Liver (tissue), 9 donors: ENCODE data around the gene BICRA. TPM values are rescaled to one million over a fixed set of nuclear protein-coding genes. Genes with fewer than 3 reads are reported as not detected.

Experiments used
- DNase-seq: peaks from one replicate; pipeline ENCODE4 v3.0.0-alpha.2; 2017; ENCODE audit warnings: low spot score
- H3K27ac ChIP-seq, 2 donors: one replicate each; pipeline ENCODE4 v1.7.0; 2013; ENCODE audit warnings: inconsistent platforms in 2 of 2, low read length in 2 of 2, control low read depth in 1 of 2, low read depth in 1 of 2, mild to moderate bottlenecking in 1 of 2
- H3K27me3 ChIP-seq, 4 donors: one replicate each; pipeline versions ENCODE4 v1.6.1 to v1.7.0; 2013; ENCODE audit warnings: low read length in 3 of 4, inconsistent platforms in 1 of 4, mild to moderate bottlenecking in 1 of 4, moderate library complexity in 1 of 4; ENCODE audit not compliant: control insufficient read depth in 4 of 4, insufficient read depth in 4 of 4
- H3K36me3 ChIP-seq, 4 donors: one replicate each; pipeline versions ENCODE4 v1.6.1 to v1.7.0; 2013; ENCODE audit warnings: low read length in 3 of 4, mild to moderate bottlenecking in 3 of 4, low read depth in 1 of 4, moderate library complexity in 1 of 4; ENCODE audit not compliant: control insufficient read depth in 4 of 4, insufficient read depth in 3 of 4
- H3K4me1 ChIP-seq, 4 donors: one replicate each; pipeline versions ENCODE4 v1.6.1 to v1.7.0; 2013; ENCODE audit warnings: low read length in 3 of 4, mild to moderate bottlenecking in 3 of 4, moderate library complexity in 1 of 4; ENCODE audit not compliant: control insufficient read depth in 4 of 4, insufficient read depth in 4 of 4
- H3K4me3 ChIP-seq, 3 donors: one replicate each; pipeline versions ENCODE4 v1.6.1 to v1.7.0; 2013; ENCODE audit warnings: low read length in 3 of 3, control low read depth in 1 of 3, low read depth in 1 of 3, mild to moderate bottlenecking in 1 of 3
- H3K9ac ChIP-seq, 2 donors: one replicate each; pipeline ENCODE4 v1.7.0; 2013; ENCODE audit warnings: low read length in 2 of 2, mild to moderate bottlenecking in 2 of 2, moderate library complexity in 2 of 2, control low read depth in 1 of 2, low read depth in 1 of 2
- H3K9me3 ChIP-seq, 4 donors: one replicate each; pipeline versions ENCODE4 v1.6.1 to v1.7.0; 2013; ENCODE audit warnings: low read length in 3 of 4; ENCODE audit not compliant: control insufficient read depth in 4 of 4
- CTCF ChIP-seq: fragments of 150-350 bp; IDR thresholded peaks from 2 replicates; pipeline ENCODE4 v1.5.1; 2017; ENCODE audit warnings: improper control_type of control experiment, low read depth, low read length; ENCODE audit not compliant: missing input control
- EGR1 ChIP-seq, 2 donors: IDR thresholded peaks; 2 replicates each; pipeline ENCODE4 v1.6.1; 2016 to 2018; ENCODE audit warnings: antibody characterized with exemption in 2 of 2, low read depth in 2 of 2
- FOXA1 ChIP-seq: IDR thresholded peaks from 2 replicates; pipeline ENCODE4 v1.6.1; 2016; ENCODE audit warnings: antibody characterized with exemption
- FOXA2 ChIP-seq: IDR thresholded peaks from 2 replicates; pipeline ENCODE4 v1.6.1; 2016; ENCODE audit warnings: antibody characterized with exemption
- GABPA ChIP-seq, 2 donors: IDR thresholded peaks in 1 of 2; conservative IDR thresholded peaks in 1 of 2; 2 replicates each; pipeline ENCODE4 v1.6.1; 2016; ENCODE audit warnings: antibody characterized with exemption in 2 of 2, mild to moderate bottlenecking in 1 of 2, moderate library complexity in 1 of 2
- HNF4G ChIP-seq: IDR thresholded peaks from 2 replicates; pipeline ENCODE4 v1.6.1; 2016; ENCODE audit warnings: antibody characterized with exemption
- JUND ChIP-seq, 2 donors: IDR thresholded peaks; 2 replicates each; pipeline ENCODE4 v1.6.1; 2016; ENCODE audit warnings: antibody characterized with exemption in 2 of 2
- MAX ChIP-seq: IDR thresholded peaks from 2 replicates; pipeline ENCODE4 v1.6.1; 2016; ENCODE audit warnings: antibody characterized with exemption
- NR2F2 ChIP-seq: IDR thresholded peaks from 2 replicates; pipeline ENCODE4 v1.6.1; 2016; ENCODE audit warnings: antibody characterized with exemption
- RAD21 ChIP-seq, 2 donors: IDR thresholded peaks; 2 replicates each; pipeline ENCODE4 v1.6.1; 2016; ENCODE audit warnings: antibody characterized with exemption in 2 of 2, mild to moderate bottlenecking in 2 of 2
- RXRA ChIP-seq, 2 donors: IDR thresholded peaks; 2 replicates each; pipeline ENCODE4 v1.6.1; 2017 to 2018; ENCODE audit warnings: antibody characterized with exemption in 2 of 2, mild to moderate bottlenecking in 1 of 2
- SP1 ChIP-seq: IDR thresholded peaks from 2 replicates; pipeline ENCODE4 v1.6.1; 2018; ENCODE audit warnings: antibody characterized with exemption, mild to moderate bottlenecking
- TAF1 ChIP-seq: conservative IDR thresholded peaks from 2 replicates; pipeline ENCODE4 v1.6.1; 2016; ENCODE audit warnings: antibody characterized with exemption, mild to moderate bottlenecking
- YY1 ChIP-seq: IDR thresholded peaks from 2 replicates; pipeline ENCODE4 v1.6.1; 2016; ENCODE audit warnings: antibody characterized with exemption, mild to moderate bottlenecking
- ZBTB33 ChIP-seq: IDR thresholded peaks from 2 replicates; pipeline ENCODE4 v1.6.1; 2016; ENCODE audit warnings: antibody characterized with exemption
- WGBS: extraction: QIAGEN DNeasy Blood & Tissue Kit; methylation state at CpG from one replicate; pipeline ENCODE4 v1.1.7; 2013; 5-methylcytosine and 5-hydroxymethylcytosine counted together
- polyA plus RNA-seq, 2 donors: library from polyadenylated mRNA; stranded (reverse) in 1 of 2; unstranded in 1 of 2; fragments of 200-250 nt in 1 of 2; fragments of >200 nt in 1 of 2; fragmentation: Nextera tagmentation in 1 of 2; extraction: Ambion mirVana in 1 of 2; gene quantifications; one replicate each; pipeline versions ENCODE4 v1.2.1 to v1.2.3, GENCODE V29; 2013 to 2015
- total RNA-seq, 2 donors: library from RNA; depleted of rRNA; stranded (reverse); fragments of >200 nt; gene quantifications; one replicate each; pipeline ENCODE4 v1.2.3, GENCODE V29; 2014
- TF ChIP-seq, protein P1 (sequence below): IDR thresholded peaks from 2 replicates; pipeline ENCODE4 v1.6.1; 2016; ENCODE audit warnings: antibody characterized with exemption
- donor health status: healthy.
- donor health status: healthy.
- donor health status: healthy.
- donor health status: healthy.
- donor health status: healthy.

Gene BICRA
- total and polyA plus RNA-seq, 4 donors, result 0.63 to 8.9 (median 3.0) TPM

GRCh38 chr19:47686679-47687450, 77.9 kb downstream of the BICRA start:
- no peak overlapping the region for H3K27ac ChIP-seq
- no peak overlapping the region for H3K4me3 ChIP-seq
- TF ChIP-seq FOXA1 (no peak), JUND (IDR thresholded peaks at IDR 0.05) (no peak)
- DNase-seq, result no peak
- peaks cover 0 to 14% (median under 1%) of the 10 kb centered on the region in 4 donors for H3K36me3 ChIP-seq
- no peak overlapping the region for H3K9ac ChIP-seq
- 89% methylated on average over 7 of the region's 7 CpGs for WGBS
- no peaks in the 10 kb centered on the region for H3K4me1 ChIP-seq
- no peaks in the 10 kb centered on the region for H3K27me3 ChIP-seq
- H3K9me3 ChIP-seq, result no peaks in the 10 kb centered on the region

DNA sequence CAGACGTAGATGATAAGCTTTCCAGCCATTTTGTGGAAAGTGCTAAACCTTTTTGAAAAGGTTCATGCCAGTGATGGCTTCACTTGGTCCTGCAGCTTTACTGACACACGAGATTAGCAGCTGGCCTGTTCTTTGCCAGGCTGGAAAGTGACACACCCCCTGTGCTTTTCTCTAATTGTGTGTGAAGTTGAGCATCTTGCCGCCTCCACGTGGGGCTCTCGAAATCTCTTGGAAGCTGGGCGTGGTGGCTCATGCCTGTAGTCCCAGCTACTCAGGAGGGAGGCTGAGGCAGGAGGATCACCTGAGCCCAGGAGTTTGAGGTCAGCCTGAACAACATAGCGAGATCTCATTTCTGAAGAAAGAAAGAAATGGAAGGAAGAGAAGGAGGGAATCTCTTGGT, 79.0 kb downstream of the BICRA start:
- H3K4me1 ChIP-seq, result no peaks in the 10 kb centered on the region
- no peak overlapping the region for H3K27ac ChIP-seq
- 90% methylated on average over 7 of the region's 7 CpGs for WGBS
- H3K9me3 ChIP-seq, result no peaks in the 10 kb centered on the region
- no peaks in the 10 kb centered on the region for H3K27me3 ChIP-seq
- no peak for TF ChIP-seq FOXA1
- TF ChIP-seq GABPA (IDR thresholded peaks at IDR 0.05 in 1 of 2, conservative IDR thresholded peaks at IDR 0.05 in 1 of 2), result no peak
- TF ChIP-seq MAX, result no peak
- TF ChIP-seq EGR1 (IDR thresholded peaks at IDR 0.05; ENCODE audit: low read depth in 2 of 2), result no peak
- TF ChIP-seq YY1, result no peak
- TF ChIP-seq RAD21 (IDR thresholded peaks at IDR 0.05), result no peak
- no peak for TF ChIP-seq HNF4G
- TF ChIP-seq TAF1, result no peak
- no peak for TF ChIP-seq JUND (IDR thresholded peaks at IDR 0.05)
- TF ChIP-seq ZBTB33, result no peak
- no peak for TF ChIP-seq CTCF
- TF ChIP-seq NR2F2, result no peak
- no peak for TF ChIP-seq FOXA2
- TF ChIP-seq, protein P1, sequence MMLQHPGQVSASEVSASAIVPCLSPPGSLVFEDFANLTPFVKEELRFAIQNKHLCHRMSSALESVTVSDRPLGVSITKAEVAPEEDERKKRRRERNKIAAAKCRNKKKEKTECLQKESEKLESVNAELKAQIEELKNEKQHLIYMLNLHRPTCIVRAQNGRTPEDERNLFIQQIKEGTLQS, result no peak
- no peak for TF ChIP-seq SP1
- no peak for TF ChIP-seq RXRA (IDR thresholded peaks at IDR 0.05)
- H3K4me3 ChIP-seq, result no peak overlapping the region
- no peak for DNase-seq
- H3K36me3 ChIP-seq, result peaks cover 0 to 14% (median 2%) of the 10 kb centered on the region in 4 donors
- no peak overlapping the region for H3K9ac ChIP-seq
